ENCODE data around the gene CYGB. TPM values are rescaled to one million over a fixed set of nuclear protein-coding genes. Genes with fewer than 3 reads are reported as not detected.
A peak's percentile ranks its signal among the peaks of the same experiment; 100 is the strongest.

The CYGB gene
- total RNA-seq, 2 experiments from 2014 or later = not detected

- Mint-ChIP-seq H3K4me3 (peak overlapping the region; percentile 89), H3K36me3 (ENCODE audit: low read depth) (peaks cover 39% of the 10 kb centered on the region), H3K27ac (peak overlapping the region; percentile 94), H3K27me3 (no peaks in the 10 kb centered on the region), H3K4me1 (peaks cover 52% of the 10 kb centered on the region), H3K9me3 (no peaks in the 10 kb centered on the region)
- peak; percentile 96 for DNase-seq
- CTCF ChIA-PET = interaction anchor here (0.5 to 3.5 kb wide), 23 partner anchors 8 to 156 kb away, joined by 3 to 22 read pairs (median 4); partner anchors contain the start of gene ST6GALNAC1
- POLR2A ChIA-PET = no interaction called here
Measured at GRCh38 chr17:76557368-76558197, 20.1 kb upstream of the CYGB start.

- ChIA-PET CTCF (interaction anchor here (0.5 to 3.7 kb wide), 19 partner anchors 10 to 155 kb away, joined by 3 to 22 read pairs (median 5); partner anchors contain the start of gene ST6GALNAC1), POLR2A (no interaction called here)
- H3K4me3 Mint-ChIP-seq = peak overlapping the region; percentile 89
- H3K27ac Mint-ChIP-seq = peak overlapping the region; percentile 94
- peaks cover 36% of the 10 kb centered on the region for H3K36me3 Mint-ChIP-seq (ENCODE audit: low read depth)
- peaks cover 50% of the 10 kb centered on the region for H3K4me1 Mint-ChIP-seq
- no peak for DNase-seq
- no peaks in the 10 kb centered on the region for H3K9me3 Mint-ChIP-seq
- H3K27me3 Mint-ChIP-seq = no peaks in the 10 kb centered on the region
Measured at GRCh38 chr17:76556765-76557367, 19.4 kb upstream of the CYGB start.

DNA sequence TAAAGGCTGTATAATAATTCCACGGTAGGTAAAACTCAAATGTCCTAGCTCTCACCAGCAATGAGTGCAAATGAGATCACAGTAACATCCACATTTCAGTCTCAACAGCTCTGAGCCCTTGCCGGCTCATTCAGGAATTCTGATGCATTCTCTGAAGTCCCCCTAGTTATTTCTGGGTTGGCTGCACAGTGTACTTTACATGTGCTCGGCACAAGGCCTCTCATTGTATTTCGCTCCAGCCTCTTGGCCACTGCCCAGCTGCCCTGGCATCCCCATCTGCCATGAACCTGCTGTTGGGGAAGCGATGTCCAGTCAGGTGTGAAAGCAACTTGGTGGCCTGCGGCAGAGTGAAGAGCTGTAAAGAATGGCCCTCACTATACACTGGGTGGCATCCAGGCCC lies 16.6 kb upstream of the CYGB start:
- no peak overlapping the region for H3K27ac Mint-ChIP-seq

GRCh38 chr17:76553178-76553908 lies 15.8 kb upstream of the CYGB start:
- ChIA-PET POLR2A (no interaction called here), CTCF (interaction anchor here (0.8 to 3.7 kb wide), 3 partner anchors 13 to 128 kb away, joined by 3 to 12 read pairs (median 4); partner anchors contain the start of gene PRCD)
- no peak for DNase-seq
- Mint-ChIP-seq H3K27me3 (no peaks in the 10 kb centered on the region), H3K36me3 (ENCODE audit: low read depth) (peaks cover 6% of the 10 kb centered on the region), H3K9me3 (no peaks in the 10 kb centered on the region), H3K27ac (no peak overlapping the region), H3K4me3 (no peak overlapping the region), H3K4me1 (peaks cover 27% of the 10 kb centered on the region)

More for the DNA sequence above, 16.6 kb upstream of the CYGB start:
- Mint-ChIP-seq H3K9me3 (no peaks in the 10 kb centered on the region), H3K27me3 (no peaks in the 10 kb centered on the region), H3K36me3 (ENCODE audit: low read depth) (peaks cover 13% of the 10 kb centered on the region), H3K4me1 (peaks cover 34% of the 10 kb centered on the region), H3K4me3 (no peak overlapping the region)
- CTCF ChIA-PET = interaction anchor here (0.8 to 3.7 kb wide), 3 partner anchors 14 to 128 kb away, joined by 3 to 12 read pairs (median 4); partner anchors contain the start of gene PRCD
- DNase-seq = no peak
- POLR2A ChIA-PET = no interaction called here

DNA sequence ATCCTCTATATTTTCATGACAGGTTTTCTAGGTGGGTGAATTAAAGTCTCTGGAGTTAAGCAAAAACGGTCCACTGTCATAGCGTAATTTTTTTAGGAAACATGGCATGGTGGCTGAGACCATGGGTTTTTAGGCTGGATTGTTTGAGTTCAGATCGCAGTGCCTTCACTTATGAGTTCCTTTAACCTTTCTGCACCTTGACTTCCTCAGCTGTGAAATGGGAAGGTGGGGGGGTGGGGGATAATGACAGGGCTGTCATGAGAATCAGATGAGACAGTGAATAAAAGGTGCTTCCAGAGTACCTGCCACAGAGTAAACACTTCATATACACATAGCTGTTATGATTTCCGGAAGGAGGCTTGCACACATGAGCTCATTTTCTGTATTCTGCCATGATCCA lies 14.2 kb upstream of the CYGB start:
- no peaks in the 10 kb centered on the region for H3K27me3 Mint-ChIP-seq
- no peaks in the 10 kb centered on the region for H3K9me3 Mint-ChIP-seq
- POLR2A ChIA-PET = no interaction called here

DNA sequence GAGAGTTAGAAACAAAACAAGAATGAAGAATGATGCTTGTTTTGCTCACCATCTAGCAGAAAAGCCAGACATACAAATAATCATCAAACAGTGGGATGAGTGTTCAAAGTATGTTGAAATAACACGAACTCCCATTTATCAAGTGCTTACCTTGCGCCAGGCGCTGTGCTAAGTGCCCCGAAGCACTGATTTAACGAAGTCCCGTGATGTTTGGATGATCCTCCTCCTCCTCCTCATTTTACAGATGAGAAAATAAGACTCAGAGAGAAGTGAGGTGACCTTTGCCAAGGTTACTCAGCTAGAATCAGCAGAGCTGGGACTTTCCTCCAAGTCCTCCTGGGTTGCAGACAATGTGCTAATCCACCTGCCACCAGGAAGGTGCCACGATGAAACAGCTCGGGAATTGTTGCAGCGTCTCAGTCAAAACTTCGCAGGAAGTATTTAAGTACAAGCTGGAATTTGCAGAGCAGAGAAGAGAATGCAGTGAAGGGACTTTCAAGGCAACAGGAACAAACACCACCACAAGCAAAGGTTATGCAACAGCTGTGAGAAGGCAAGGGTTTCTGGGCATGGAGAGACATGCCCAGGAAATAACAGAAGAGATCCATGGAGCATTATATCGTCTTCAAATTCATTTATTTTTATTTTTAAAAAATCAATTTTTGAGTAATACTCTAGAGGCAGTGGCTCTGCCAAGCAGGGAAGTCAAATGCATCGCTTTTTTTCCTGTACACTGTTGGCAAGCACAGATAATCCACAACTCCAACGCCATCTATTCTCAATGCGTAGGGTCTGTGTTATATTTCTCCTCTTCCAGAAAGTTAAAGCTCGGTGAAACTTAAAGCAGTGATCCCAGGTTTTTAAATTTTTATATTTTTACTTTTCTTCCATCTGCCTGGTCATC lies 13.5 kb upstream of the CYGB start:
- ChIA-PET POLR2A (no interaction called here), CTCF (interaction anchor here (0.6 to 1.5 kb wide), 4 partner anchors 7 to 261 kb away, joined by 3 to 5 read pairs (median 4); no protein-coding TSS in a partner anchor)
- Mint-ChIP-seq H3K9me3 (no peaks in the 10 kb centered on the region), H3K36me3 (ENCODE audit: low read depth) (peaks cover 6% of the 10 kb centered on the region), H3K4me3 (no peak overlapping the region), H3K4me1 (peaks cover 16% of the 10 kb centered on the region), H3K27me3 (no peaks in the 10 kb centered on the region), H3K27ac (no peak overlapping the region)
- DNase-seq = no peak

More for the DNA sequence above, 14.2 kb upstream of the CYGB start:
- no peak for DNase-seq
- H3K36me3 Mint-ChIP-seq (ENCODE audit: low read depth) = peaks cover 6% of the 10 kb centered on the region
- no peak overlapping the region for H3K4me3 Mint-ChIP-seq
- peaks cover 20% of the 10 kb centered on the region for H3K4me1 Mint-ChIP-seq
- no peak overlapping the region for H3K27ac Mint-ChIP-seq
- CTCF ChIA-PET = interaction anchor here (0.6 to 1.5 kb wide), 3 partner anchors 8 to 73 kb away, joined by 3 to 5 read pairs (median 4); no protein-coding TSS in a partner anchor

DNA sequence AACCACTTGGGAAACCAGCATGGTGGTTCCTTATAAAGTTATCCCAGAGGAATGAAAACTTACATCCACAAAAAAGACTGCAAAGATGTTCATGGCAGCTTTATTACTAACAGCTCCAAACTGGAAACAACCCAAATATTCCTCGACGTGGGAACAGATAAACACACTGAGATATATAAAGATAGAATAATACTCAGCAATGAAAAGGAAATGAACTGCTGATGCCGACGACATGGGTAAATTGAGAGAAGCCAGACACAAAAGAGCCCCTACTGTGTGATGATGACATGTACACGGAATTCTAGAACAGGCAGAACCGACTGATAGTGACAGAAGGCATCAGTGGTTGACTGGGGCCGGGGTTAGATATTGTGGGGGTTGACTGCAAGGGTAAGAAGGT lies 12.0 kb upstream of the CYGB start:
- ChIA-PET CTCF (interaction anchor here (0.6 to 1.1 kb wide), 3 partner anchors 9 to 539 kb away, joined by 3 to 7 read pairs (median 4); no protein-coding TSS in a partner anchor), POLR2A (no interaction called here)
- Mint-ChIP-seq H3K4me1 (peaks cover 10% of the 10 kb centered on the region), H3K9me3 (no peaks in the 10 kb centered on the region), H3K36me3 (ENCODE audit: low read depth) (peaks cover 2% of the 10 kb centered on the region), H3K4me3 (no peak overlapping the region), H3K27me3 (peaks cover 5% of the 10 kb centered on the region), H3K27ac (no peak overlapping the region)
- DNase-seq = no peak

DNA sequence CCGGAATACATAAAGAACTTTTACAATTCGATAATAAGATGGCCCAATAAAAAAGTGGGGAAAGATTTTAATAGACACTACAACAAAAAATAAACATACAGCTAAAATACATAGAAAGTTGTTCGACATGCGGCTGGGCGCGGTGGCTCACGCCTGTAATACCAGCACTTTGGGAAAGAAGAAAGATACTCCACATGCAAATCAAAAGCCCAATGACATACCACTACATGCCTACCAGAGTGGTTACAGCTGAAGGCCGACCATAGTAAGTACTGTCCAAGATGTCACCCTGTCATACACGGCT lies 11.7 kb upstream of the CYGB start:
- DNase-seq = no peak
- H3K27me3 Mint-ChIP-seq = peaks cover 5% of the 10 kb centered on the region
- H3K36me3 Mint-ChIP-seq (ENCODE audit: low read depth) = peaks cover 2% of the 10 kb centered on the region
- H3K4me3 Mint-ChIP-seq = no peak overlapping the region
- peaks cover 9% of the 10 kb centered on the region for H3K4me1 Mint-ChIP-seq
- ChIA-PET POLR2A (no interaction called here), CTCF (interaction anchor here (1.0 to 1.1 kb wide), 2 partner anchors 9 to 26 kb away, joined by 3 to 4 read pairs; no protein-coding TSS in a partner anchor)
- no peak overlapping the region for H3K27ac Mint-ChIP-seq
- no peaks in the 10 kb centered on the region for H3K9me3 Mint-ChIP-seq

DNA sequence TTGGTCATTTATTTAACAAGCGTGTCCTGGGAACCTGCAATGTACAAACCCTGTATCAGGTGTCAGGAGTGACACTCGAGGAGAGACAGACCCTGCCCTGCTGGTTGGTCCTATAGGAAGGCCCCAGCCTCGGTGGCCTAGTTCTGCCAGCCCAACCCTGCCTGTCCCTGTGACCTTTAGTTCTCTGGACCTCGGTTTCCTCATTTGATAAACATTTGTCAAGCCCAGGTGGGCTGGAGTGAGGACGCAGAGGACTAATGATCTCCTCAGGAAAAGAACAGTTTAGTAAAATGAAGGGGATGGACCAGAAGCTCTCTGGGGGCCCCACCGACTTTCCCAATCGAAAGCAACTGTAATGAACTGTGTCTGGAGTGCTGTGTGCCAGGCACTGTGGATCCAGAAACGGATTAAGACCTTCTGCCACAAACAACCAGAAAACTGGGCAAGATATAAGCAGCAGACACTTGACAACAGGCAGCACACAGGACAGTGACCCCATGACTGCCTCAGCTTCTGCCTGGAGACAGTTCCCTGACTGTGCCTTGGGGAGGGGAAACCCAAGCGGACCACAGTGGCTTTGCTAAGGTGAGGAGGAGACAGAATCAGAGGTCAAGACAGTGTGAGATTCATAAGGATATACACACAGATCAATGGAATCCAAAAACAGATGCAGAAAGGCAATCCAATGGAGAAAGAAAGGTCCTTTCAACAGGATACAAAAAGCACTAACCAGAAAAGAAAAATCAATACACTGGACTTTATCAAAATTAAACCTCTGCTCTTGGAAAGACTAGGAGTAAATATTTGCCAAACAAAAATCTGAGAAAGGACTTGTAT lies 11.1 kb upstream of the CYGB start:
- ChIA-PET POLR2A (no interaction called here), CTCF (interaction anchor here (1.1 kb wide), 1 partner anchor 26 kb away, joined by 4 read pairs; no protein-coding TSS in a partner anchor)
- Mint-ChIP-seq H3K9me3 (no peaks in the 10 kb centered on the region), H3K4me3 (no peak overlapping the region), H3K27me3 (peaks cover 9% of the 10 kb centered on the region), H3K36me3 (ENCODE audit: low read depth) (peaks cover 2% of the 10 kb centered on the region), H3K4me1 (peaks cover 12% of the 10 kb centered on the region), H3K27ac (no peak overlapping the region)
- DNase-seq = no peak

- H3K4me3 Mint-ChIP-seq = no peak overlapping the region
- no peak for DNase-seq
- no peaks in the 10 kb centered on the region for H3K36me3 Mint-ChIP-seq (ENCODE audit: low read depth)
- H3K4me1 Mint-ChIP-seq = peaks cover 12% of the 10 kb centered on the region
- no peak overlapping the region for H3K27ac Mint-ChIP-seq
- POLR2A ChIA-PET = no interaction called here
- CTCF ChIA-PET = interaction anchor here (2.0 to 3.3 kb wide), 2 partner anchors 10 to 25 kb away, joined by 7 to 19 read pairs; no protein-coding TSS in a partner anchor
- no peaks in the 10 kb centered on the region for H3K9me3 Mint-ChIP-seq
- H3K27me3 Mint-ChIP-seq = peaks cover 11% of the 10 kb centered on the region
Measured at GRCh38 chr17:76547642-76548202, 10.2 kb upstream of the CYGB start.

DNA sequence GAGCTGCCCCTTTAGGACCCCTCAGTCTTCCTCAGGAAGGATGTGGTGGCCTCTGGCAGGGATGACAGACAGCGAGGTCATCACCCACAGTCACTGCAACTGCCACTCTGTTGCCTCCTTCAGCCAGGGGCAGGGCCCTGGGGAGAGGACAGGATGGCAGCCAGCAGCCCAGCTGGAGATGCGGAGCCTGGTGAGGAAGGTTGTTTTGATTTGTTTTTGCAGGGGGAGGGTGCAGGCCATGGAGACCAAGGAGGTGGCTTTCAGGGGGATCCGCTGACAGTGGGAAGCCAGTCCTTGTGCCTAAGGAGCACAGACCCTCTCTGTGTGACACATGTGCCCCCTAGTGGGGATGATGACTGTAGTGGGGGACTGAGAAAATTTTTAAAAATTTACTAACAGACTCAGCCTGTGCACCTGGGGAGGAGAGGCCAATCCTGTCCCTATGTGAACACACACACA lies 9.7 kb upstream of the CYGB start:
- POLR2A ChIA-PET = no interaction called here
- Mint-ChIP-seq H3K36me3 (ENCODE audit: low read depth) (no peaks in the 10 kb centered on the region), H3K9me3 (no peaks in the 10 kb centered on the region)

More for the DNA sequence above, 9.7 kb upstream of the CYGB start:
- DNase-seq = peak; percentile 79
- Mint-ChIP-seq H3K4me1 (peaks cover 12% of the 10 kb centered on the region), H3K27me3 (peaks cover 14% of the 10 kb centered on the region), H3K27ac (no peak overlapping the region), H3K4me3 (no peak overlapping the region)
- CTCF ChIA-PET = interaction anchor here (1.4 to 3.3 kb wide), 3 partner anchors 11 to 162 kb away, joined by 4 to 19 read pairs (median 7); no protein-coding TSS in a partner anchor

Measured in activated CD4-positive, alpha-beta T cell treated with anti-CD3 and anti-CD28 coated beads, Interleukin-2, amount 10 ng/mL, durations not matched to agents 7 days and 5 days (primary cell).